Gastrocnemius medialis (tissue), 4 donors: ENCODE measurements around the gene SNX30.

Source experiments
- CTCF ChIP-seq, 5 experiments: fragments of 450-650 bp in 3 of 5; fragments of 200-600 bp in 2 of 5; sonication (generic) in 2 of 5; IDR thresholded peaks in 4 of 5; conservative IDR thresholded peaks in 1 of 5; 1 replicate in 4 of 5; 2 replicates in 1 of 5; pipeline ENCODE4 v1.5.1; 2016 to 2019; ENCODE audit warnings: antibody characterized with exemption in 5 of 5, mild to moderate bottlenecking in 3 of 5, moderate library complexity in 3 of 5
- POLR2A ChIP-seq, 2 donors: fragments of 450-650 bp; IDR thresholded peaks; one replicate each; pipeline ENCODE4 v1.6.1; 2017; ENCODE audit warnings: antibody characterized with exemption in 2 of 2, mild to moderate bottlenecking in 2 of 2, moderate library complexity in 2 of 2

GRCh38 chr9:112842555-112842954, 92.0 kb downstream of the SNX30 start:
- TF ChIP-seq CTCF (IDR thresholded peaks at IDR 0.05 in 4 of 5, conservative IDR thresholded peaks at IDR 0.05 in 1 of 5) (no peak), POLR2A (IDR thresholded peaks at IDR 0.05) (no peak)
